GM23338 (cell line): Measurements from ENCODE around the gene MEMO1. TPM values are rescaled to one million over a fixed set of nuclear protein-coding genes. Genes with fewer than 3 reads are reported as not detected.

ENCODE experiments used
- ATAC-seq: fragments of 200-7000 bp; cut with Tn5 transposase; 3 replicates; pipeline ENCODE4 v1.9.1; 2020
- DNase-seq: peaks from one replicate; pipeline ENCODE4 v3.0.0-alpha.2; 2015; ENCODE audit warnings: low spot score
- H2AFZ ChIP-seq: fragments of 200-600 bp; sonication (generic); 2 replicates; pipeline ENCODE4 v1.8.0; 2016; ENCODE audit warnings: antibody characterized with exemption, mild to moderate bottlenecking, moderate library complexity
- H3F3A ChIP-seq: fragments of 200-600 bp; sonication (generic); replicated peaks from 2 replicates; pipeline ENCODE4 v1.8.0; 2017; ENCODE audit warnings: antibody characterized with exemption, mixed run types, low read depth
- H3K27ac ChIP-seq: fragments of 200-600 bp; sonication (generic); 2 replicates; pipeline ENCODE4 v1.6.1; 2016; ENCODE audit warnings: low read depth
- H3K27me3 ChIP-seq: fragments of 200-600 bp; sonication (generic); 2 replicates; pipeline ENCODE4 v1.8.0; 2016; ENCODE audit warnings: mild to moderate bottlenecking, mixed run types, moderate library complexity; ENCODE audit not compliant: insufficient read depth
- H3K36me3 ChIP-seq: fragments of 200-600 bp; sonication (generic); 2 replicates; pipeline ENCODE4 v1.8.0; 2016; ENCODE audit warnings: mild to moderate bottlenecking; ENCODE audit not compliant: insufficient read depth
- H3K4me1 ChIP-seq: fragments of 200-600 bp; sonication (generic); 2 replicates; pipeline ENCODE4 v1.8.0; 2016; ENCODE audit warnings: mild to moderate bottlenecking, moderate library complexity; ENCODE audit not compliant: insufficient read depth
- H3K4me2 ChIP-seq: fragments of 200-600 bp; sonication (generic); 2 replicates; pipeline ENCODE4 v1.7.1; 2017; ENCODE audit warnings: mixed run types
- H3K4me3 ChIP-seq: fragments of 200-600 bp; sonication (generic); 2 replicates; pipeline ENCODE4 v1.6.1; 2016; ENCODE audit warnings: mixed run types
- H3K79me2 ChIP-seq: fragments of 200-600 bp; sonication (generic); replicated peaks from 2 replicates; pipeline ENCODE4 v1.8.0; 2017; ENCODE audit warnings: mild to moderate bottlenecking; ENCODE audit not compliant: insufficient read depth
- H3K9me2 ChIP-seq: fragments of 200-600 bp; sonication (generic); 2 replicates; pipeline ENCODE4 v1.8.0; 2017; ENCODE audit not compliant: insufficient read depth
- H4K20me1 ChIP-seq: fragments of 200-600 bp; sonication (generic); replicated peaks from 2 replicates; pipeline ENCODE4 v1.8.0; 2017; ENCODE audit warnings: mild to moderate bottlenecking; ENCODE audit not compliant: insufficient read depth
- H3K27ac Mint-ChIP-seq: 2 replicates; pipeline ENCODE4 v1.8.0; 2020; ENCODE audit warnings: inconsistent platforms, mild to moderate bottlenecking, moderate library complexity, mixed read lengths
- H3K27me3 Mint-ChIP-seq: 3 replicates; pipeline ENCODE4 v1.8.0; 2022; ENCODE audit warnings: low read depth, mild to moderate bottlenecking, moderate library complexity, mixed read lengths, inconsistent platforms; ENCODE audit not compliant: insufficient read depth, poor library complexity
- H3K36me3 Mint-ChIP-seq: 3 replicates; pipeline ENCODE4 v1.8.0; 2021; ENCODE audit warnings: low read depth, mild to moderate bottlenecking, inconsistent platforms, moderate library complexity, mixed read lengths
- H3K4me1 Mint-ChIP-seq: 3 replicates; pipeline ENCODE4 v1.8.0; 2020; ENCODE audit warnings: mild to moderate bottlenecking, inconsistent platforms, mixed read lengths
- H3K4me3 Mint-ChIP-seq: 3 replicates; pipeline ENCODE4 v1.8.0; 2021; ENCODE audit warnings: moderate library complexity, mild to moderate bottlenecking, inconsistent platforms, mixed read lengths
- H3K9me3 Mint-ChIP-seq: 3 replicates; pipeline ENCODE4 v1.8.0; 2020; ENCODE audit warnings: moderate library complexity, mild to moderate bottlenecking, inconsistent platforms, mixed read lengths
- CREB1 ChIP-seq: fragments of 250-450 bp; sonication (Bioruptor Pico); IDR thresholded peaks from 2 replicates; pipeline ENCODE4 v1.5.0; 2020; ENCODE audit warnings: low read depth, mild to moderate bottlenecking, moderate library complexity
- CTCF ChIP-seq, 2 experiments: fragments of 200-600 bp in 1 of 2; sonication (generic) in 1 of 2; conservative IDR thresholded peaks; 2 replicates each; pipeline versions ENCODE4 v1.5.1 to v1.6.1; 2016 to 2017; ENCODE audit warnings: antibody characterized with exemption in 2 of 2, low read depth in 2 of 2, mild to moderate bottlenecking in 2 of 2, moderate library complexity in 1 of 2
- JUNB ChIP-seq: IDR thresholded peaks from one replicate; pipeline ENCODE4 v1.6.1; 2016; ENCODE audit warnings: antibody characterized with exemption; ENCODE audit not compliant: unreplicated experiment
- REST ChIP-seq: IDR thresholded peaks from one replicate; pipeline ENCODE4 v1.6.1; 2018; ENCODE audit warnings: antibody characterized with exemption; ENCODE audit not compliant: unreplicated experiment
- ZNF114 ChIP-seq: fragments of 250-450 bp; sonication (Bioruptor Pico); IDR thresholded peaks from 2 replicates; pipeline ENCODE4 v1.5.0; 2020; ENCODE audit warnings: mild to moderate bottlenecking, moderate library complexity
- ZNF331 ChIP-seq: fragments of 250-450 bp; sonication (Bioruptor Pico); IDR thresholded peaks from 2 replicates; pipeline ENCODE4 v1.5.0; 2020; ENCODE audit warnings: low read depth, mild to moderate bottlenecking, moderate library complexity
- ZNF462 ChIP-seq: fragments of 250-450 bp; sonication (Bioruptor Pico); IDR thresholded peaks from 2 replicates; pipeline ENCODE4 v1.5.0; 2020; ENCODE audit warnings: mild to moderate bottlenecking, moderate library complexity
- polyA plus RNA-seq: library from polyadenylated mRNA; unstranded; fragments of >200 nt; fragmentation: Nextera tagmentation; extraction: Ambion mirVana; gene quantifications from 2 replicates; pipeline ENCODE4 v1.2.1, GENCODE V29; 2016
- total RNA-seq: library from RNA; depleted of rRNA; stranded (reverse); fragments of >200 nt; shearing (Covaris generic); gene quantifications from 2 replicates; pipeline ENCODE4 v1.2.3, GENCODE V29; 2014
- TF ChIP-seq, protein P1 (sequence below): IDR thresholded peaks from 2 replicates; pipeline ENCODE4 v1.6.1; 2016; ENCODE audit warnings: antibody characterized with exemption

The MEMO1 gene
- total and polyA plus RNA-seq, 2 experiments from 2014 or later = 39.1 to 67.0 TPM

DNA sequence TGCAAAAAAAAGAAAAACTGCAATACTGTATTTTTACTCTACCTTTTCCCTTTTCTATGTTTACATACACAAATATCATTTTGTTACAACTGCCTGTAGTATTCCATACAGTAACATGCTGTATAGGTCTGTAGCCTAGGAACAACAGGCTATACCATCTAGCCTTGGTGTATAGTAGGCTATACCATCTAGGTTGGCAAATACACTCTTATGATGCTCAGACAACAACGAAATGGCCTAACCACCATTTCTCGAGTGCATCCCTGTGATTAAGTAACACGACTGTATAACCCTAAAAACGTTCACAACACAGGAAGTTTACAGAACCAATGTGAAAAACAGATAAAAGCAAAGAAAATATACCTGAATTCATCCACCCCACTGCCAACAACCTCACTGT is 64.0 kb downstream of the MEMO1 start:
- TF ChIP-seq JUNB = no peak
- no peak for TF ChIP-seq ZNF331
- Histone ChIP-seq H3K9me2 (no peaks in the 10 kb centered on the region), H3K4me1 (peaks cover 11% of the 10 kb centered on the region), H4K20me1 (peaks cover 8% of the 10 kb centered on the region; the same call in 1 of the 2 replicates), H3K79me2 (peaks cover 74% of the 10 kb centered on the region), H3K27ac (no peak overlapping the region), H3K4me3 (no peak overlapping the region), H3K4me2 (no peak overlapping the region), H3K36me3 (no peaks in the 10 kb centered on the region), H3K27me3 (no peaks in the 10 kb centered on the region), H3F3A (no peaks in the 10 kb centered on the region), H2AFZ (no peak overlapping the region)
- peaks cover 2% of the 10 kb centered on the region for H3K27me3 Mint-ChIP-seq
- DNase-seq (no peak), ATAC-seq (no peak)
- H3K4me1 Mint-ChIP-seq = peaks cover 25% of the 10 kb centered on the region; the same call in 2 of the 3 replicates
- H3K9me3 Mint-ChIP-seq = no peaks in the 10 kb centered on the region
- H3K36me3 Mint-ChIP-seq = peaks cover 9% of the 10 kb centered on the region; the same call in 2 of the 3 replicates
- H3K4me3 Mint-ChIP-seq = no peak overlapping the region
- H3K27ac Mint-ChIP-seq = no peak overlapping the region

- Histone ChIP-seq H3K27ac (no peak overlapping the region), H3K36me3 (no peaks in the 10 kb centered on the region), H4K20me1 (peaks cover 8% of the 10 kb centered on the region; the same call in 1 of the 2 replicates), H3K4me1 (peaks cover 11% of the 10 kb centered on the region), H3K79me2 (peaks cover 65% of the 10 kb centered on the region), H3F3A (no peaks in the 10 kb centered on the region), H3K27me3 (no peaks in the 10 kb centered on the region), H3K4me2 (no peak overlapping the region), H3K9me2 (no peaks in the 10 kb centered on the region), H3K4me3 (no peak overlapping the region), H2AFZ (no peak overlapping the region)
- Mint-ChIP-seq H3K4me3 (no peak overlapping the region), H3K36me3 (peaks cover 9% of the 10 kb centered on the region; the same call in 2 of the 3 replicates), H3K27ac (no peak overlapping the region), H3K4me1 (peaks cover 25% of the 10 kb centered on the region; the same call in 2 of the 3 replicates), H3K27me3 (peaks cover 2% of the 10 kb centered on the region), H3K9me3 (no peaks in the 10 kb centered on the region)
- DNase-seq (no peak), ATAC-seq (no peak)
- TF ChIP-seq JUNB (no peak), ZNF462 (CRISPR knock-in tag) (no peak), CTCF (conservative IDR thresholded peaks at IDR 0.05; ENCODE audit: low read depth in 2 of 2) (no peak), REST (no peak), ZNF331 (no peak), CREB1 (no peak), ZNF114 (CRISPR knock-in tag) (no peak)
- TF ChIP-seq, protein P1, sequence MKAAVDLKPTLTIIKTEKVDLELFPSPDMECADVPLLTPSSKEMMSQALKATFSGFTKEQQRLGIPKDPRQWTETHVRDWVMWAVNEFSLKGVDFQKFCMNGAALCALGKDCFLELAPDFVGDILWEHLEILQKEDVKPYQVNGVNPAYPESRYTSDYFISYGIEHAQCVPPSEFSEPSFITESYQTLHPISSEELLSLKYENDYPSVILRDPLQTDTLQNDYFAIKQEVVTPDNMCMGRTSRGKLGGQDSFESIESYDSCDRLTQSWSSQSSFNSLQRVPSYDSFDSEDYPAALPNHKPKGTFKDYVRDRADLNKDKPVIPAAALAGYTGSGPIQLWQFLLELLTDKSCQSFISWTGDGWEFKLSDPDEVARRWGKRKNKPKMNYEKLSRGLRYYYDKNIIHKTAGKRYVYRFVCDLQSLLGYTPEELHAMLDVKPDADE = no peak
These were observed 65.3 kb downstream of the MEMO1 start for GRCh38 chr2:31945572-31945935.
